NCI-H446 treated with DMSO at 0.1 percent for 48 hours (cell line): ENCODE measurements around the gene BRF1.

Experiments used
- DNase-seq: peaks from one replicate; lab custom pipeline; 2025; lab: John Stamatoyannopoulos, UW

Gene BRF1

DNA sequence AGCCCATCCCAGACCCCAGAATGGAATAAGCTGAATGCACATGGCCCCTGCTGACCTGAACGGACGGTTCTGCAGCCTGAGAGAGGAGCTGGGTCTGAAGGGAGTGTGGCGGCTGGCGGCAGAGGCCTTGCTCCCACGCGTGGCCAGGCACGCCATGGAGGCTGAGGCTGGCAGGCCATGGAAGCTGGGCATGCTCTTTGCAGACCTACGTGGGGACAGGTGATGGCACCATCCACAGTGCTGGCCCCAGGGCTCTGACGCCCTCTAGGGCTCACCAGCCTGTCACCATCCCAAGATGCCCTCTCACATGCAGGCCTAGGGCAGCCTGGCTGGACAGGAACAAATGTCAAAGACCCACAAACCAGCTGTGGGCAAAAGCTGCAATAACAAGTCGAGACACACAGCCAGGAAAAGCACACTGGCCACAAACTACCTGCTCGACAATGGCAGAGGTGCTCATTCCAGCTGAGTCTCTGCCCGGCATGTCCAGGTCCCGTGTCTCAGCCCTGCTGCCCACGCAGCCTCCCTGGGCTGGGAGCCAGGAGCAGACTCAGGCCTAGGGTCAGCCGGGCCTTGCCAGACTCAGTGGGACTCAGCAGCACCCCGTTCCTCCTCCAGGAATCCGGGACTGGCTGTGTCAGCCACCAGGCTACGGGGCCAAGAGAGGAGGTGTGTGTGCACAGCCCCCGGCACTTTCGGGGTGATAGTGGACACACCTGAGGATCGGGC is 32.8 kb downstream of the BRF1 start:
- DNase-seq, result no peak

DNA sequence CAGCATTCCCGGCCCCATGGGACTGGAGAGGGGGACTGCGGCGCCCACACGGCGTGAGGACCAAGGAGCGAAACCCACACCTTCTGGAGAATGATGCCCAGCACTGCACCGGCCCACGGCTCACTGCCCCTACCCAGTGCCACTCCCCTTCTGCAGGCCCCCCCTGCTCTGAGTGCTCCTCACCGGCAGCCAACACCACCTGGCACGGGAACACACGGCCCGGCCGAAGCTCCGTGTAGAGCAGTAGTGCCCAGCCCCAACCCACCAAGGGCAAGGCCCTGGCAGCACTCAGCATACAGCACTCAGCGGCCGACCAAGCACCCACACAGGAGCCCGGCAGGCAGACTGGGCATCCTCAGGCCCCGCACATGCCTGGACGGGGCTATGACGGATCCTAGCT is 39.0 kb downstream of the BRF1 start:
- no peak for DNase-seq

DNA sequence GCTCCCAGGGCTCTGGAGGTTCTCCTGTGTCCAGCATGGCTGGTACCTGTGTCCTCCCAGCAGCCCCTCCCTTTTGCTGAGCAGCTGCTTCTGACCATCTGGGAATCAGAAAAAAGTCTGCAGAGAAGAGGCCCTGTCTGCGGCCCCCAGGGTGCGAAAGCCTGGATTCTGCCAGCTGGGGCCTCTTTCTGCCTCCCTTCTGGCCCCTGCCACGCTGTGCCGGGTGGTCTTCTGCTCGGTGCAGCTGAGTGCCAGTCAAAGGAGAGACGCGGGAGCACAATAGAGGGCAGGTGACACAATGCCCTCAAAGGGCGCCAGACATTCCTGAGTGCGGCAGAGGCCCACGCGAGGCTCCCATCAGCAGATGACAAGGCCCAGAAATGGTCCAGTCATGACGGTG is 39.8 kb downstream of the BRF1 start:
- DNase-seq, result no peak

DNA sequence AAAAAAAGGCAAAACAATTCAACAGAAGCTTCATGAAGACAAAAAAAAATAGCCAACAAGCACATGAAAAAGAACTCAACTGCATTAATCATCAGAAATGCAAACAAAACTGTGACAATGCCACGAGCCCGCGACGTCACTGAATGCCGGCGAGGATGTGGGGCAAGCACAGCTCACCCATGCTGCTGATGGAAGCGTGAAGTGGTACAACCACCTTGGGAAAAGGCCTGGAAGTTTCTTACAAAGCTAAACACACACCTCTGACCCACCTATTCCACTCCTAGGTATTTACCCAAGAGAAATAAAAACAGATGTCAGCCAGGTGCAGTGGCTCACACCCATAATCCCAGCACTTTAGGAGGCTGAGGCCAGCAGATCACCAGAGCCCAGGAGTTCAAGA is 42.0 kb downstream of the BRF1 start:
- no peak for DNase-seq

- DNase-seq, result no peak
Observed at GRCh38 chr14:105257464-105257863, 43.3 kb downstream of the BRF1 start.

DNA sequence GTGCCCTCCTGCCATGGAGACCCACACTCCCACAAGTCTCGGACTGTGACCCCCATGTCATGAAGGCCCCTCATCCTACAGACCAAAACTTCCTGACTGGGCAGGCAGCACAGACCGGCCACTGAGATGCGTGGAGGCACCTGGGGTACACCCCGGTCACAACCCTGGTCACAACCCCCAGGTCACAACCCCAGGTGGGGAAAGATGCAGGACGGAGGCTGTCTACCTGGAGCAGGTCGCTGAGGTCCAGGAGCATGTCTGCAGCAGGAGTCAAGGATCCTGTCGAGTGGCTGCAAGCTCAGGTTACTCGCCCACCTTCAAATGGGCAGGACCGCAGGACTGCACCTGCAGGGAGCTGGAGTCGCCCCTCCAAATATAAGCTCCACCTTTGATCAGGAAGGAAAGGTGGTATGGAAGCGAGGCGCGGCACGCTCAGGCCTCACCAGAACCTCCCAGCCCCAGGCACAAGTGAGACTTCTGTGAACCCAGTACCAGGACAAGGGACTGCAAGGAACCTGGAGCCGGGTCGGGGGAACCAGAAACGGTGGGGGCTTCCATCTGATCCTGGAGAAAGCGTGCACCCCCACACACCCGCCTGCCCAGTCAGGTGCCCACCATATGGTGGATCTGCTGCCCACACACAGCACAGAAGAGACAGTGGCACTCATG is 44.4 kb downstream of the BRF1 start:
- no peak for DNase-seq

DNA sequence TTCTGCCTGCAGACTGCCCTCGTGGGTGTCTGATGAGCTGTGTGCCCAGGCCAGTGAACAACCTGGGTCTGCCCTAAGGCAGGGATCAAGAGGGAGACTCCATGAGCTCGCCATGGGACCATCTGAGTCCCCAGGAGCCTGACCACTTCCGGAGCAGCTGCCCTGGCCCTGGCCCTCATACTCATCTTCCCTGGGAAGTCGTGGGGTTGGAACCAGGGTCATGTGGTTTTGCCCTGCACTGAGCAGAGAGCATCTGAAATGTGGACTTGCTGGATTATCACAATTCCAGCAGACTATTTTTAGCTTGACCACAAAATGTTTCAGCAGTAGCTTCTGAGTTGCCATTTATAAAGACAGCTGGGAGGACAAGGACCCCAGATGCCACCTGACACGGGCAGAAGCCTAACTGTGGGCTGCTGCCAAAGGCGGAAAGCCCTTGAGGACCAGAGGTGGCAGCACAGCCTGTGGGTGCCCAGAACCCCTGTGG is 45.7 kb downstream of the BRF1 start:
- DNase-seq, result no peak

DNA sequence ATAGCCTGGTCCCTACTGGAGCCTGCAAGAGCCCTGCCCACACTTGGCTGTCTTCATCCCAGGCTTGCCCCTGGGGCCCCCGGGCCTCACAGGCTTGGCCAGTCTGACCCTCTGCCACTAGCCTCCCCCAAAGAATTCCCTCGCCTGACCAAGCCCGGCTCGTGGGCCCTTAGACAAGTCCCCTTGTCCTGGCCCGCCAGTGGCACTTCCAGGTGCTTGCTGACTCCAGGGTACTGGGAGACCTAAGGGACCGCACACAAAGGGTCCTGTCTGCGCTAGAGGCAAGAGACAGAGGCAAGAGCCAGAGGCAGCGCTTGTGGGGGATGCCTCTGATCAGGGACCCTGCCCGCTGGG is 47.5 kb downstream of the BRF1 start:
- DNase-seq, result no peak

DNA sequence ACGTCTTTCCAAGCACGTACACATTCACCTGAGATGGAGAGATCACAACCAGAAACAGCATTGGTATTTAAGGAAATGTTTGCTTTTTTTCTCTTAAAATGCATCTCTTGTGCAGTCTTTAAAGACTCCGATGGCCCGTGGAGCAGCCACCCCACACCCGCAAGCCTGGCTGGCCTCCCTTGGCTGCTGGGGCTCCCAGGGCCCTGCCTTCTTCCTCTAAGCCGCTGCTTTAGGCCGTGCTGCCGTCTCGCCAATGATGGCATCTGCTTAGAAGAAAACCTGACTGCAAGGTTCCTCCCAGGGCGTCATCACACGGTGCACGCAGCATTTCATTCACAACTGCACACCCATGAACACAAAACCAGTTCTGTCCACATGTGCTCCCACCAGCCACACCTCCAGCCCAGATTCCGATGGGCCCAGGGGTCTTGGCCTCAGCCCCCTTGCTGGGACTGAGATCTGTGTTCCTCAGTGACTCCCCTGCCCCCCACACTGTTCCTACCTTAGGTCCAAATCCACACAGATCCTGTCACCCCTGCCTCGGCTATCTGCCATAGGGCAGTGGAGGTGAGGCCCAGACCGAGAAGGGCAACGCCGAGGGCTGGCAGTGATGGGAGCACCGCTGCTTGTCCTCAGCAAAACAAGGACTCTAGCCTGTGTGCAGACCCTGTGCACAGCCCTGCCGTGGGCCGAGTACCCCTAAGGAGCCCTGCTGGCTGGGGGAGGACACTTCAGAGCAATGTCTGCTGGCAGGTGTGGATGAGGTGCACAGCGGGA is 48.1 kb downstream of the BRF1 start:
- DNase-seq, result no peak

DNA sequence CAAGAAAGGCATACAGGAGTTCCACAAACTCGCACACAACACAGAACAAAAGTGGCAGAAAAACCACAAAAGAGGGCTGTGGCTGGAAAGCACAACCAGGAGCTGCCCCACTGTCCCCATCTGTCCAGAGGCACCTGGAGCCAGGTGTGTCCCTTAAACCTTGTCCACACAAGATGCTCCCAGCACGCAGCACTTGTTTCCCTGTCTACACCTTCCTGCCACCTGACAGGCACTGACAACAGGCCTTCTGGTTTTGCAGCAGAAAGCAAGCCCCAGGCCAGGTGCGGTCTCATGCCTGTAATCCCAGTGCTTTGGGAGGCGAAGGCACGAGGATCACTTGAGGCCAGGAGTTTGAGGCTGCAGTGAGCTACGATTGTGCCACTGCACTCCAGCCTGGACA is 48.9 kb downstream of the BRF1 start:
- no peak for DNase-seq

- DNase-seq, result no peak
Observed at GRCh38 chr14:105250986-105251385, 49.8 kb downstream of the BRF1 start.

- no peak for DNase-seq
Observed at GRCh38 chr14:105250008-105250366, 50.8 kb downstream of the BRF1 start.

- DNase-seq, result no peak
Observed at GRCh38 chr14:105249182-105250007, 51.4 kb downstream of the BRF1 start.

- DNase-seq, result peak; percentile 75
Observed at GRCh38 chr14:105248368-105249181, 52.2 kb downstream of the BRF1 start, which contains the start of gene BTBD6. Gene BTBD6 (plus strand): TSS chr14:105248533. CDS start chr14:105248712, 179 bp downstream.

GRCh38 chr14:105247715-105248367 is 53.0 kb downstream of the BRF1 start:
- no peak for DNase-seq

GRCh38 chr14:105247026-105247425 is 53.8 kb downstream of the BRF1 start:
- DNase-seq, result no peak

DNA sequence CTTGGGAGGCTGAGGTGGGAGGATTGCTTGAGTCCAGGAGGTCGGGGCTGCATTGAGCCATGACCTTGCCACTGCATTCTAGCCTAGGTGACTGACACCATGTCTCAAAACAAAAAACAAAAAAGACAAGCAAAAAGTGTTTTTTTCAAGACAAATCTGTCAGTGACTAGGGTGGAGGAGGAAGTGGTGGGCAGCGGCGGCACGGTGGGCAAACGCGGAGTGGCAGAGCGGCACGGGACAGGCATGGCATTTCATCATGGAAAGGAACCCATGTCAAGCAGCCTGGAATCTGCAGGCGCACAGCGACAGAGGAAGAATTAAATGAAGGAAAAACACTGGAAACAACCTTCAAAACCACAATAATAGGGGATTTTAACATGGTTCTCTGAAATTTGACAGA is 56.5 kb downstream of the BRF1 start:
- DNase-seq, result no peak

DNA sequence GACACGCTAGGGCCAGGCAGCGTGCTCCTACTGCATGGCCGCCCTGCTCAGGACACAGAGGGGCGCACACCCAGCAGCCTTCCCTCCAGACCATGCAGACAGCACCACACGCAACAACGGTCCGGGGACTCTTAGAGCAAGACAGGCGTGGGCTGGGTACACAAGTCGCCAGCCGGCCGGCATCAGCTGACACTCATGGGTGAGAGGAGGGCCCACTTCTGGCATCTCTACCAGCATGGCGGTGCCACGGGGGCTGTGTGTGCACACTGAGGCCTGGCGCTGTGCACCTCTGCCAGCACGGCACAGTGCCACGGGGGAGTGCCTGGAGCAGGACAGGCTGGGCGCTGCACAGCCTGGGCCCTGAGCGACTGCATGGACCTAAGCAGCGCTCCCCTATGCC is 59.2 kb downstream of the BRF1 start:
- no peak for DNase-seq

GRCh38 chr14:105240811-105241576 is 59.8 kb downstream of the BRF1 start:
- no peak for DNase-seq

GRCh38 chr14:105229099-105229655 is 71.6 kb downstream of the BRF1 start:
- no peak for DNase-seq
